ENCODE measurements around the gene MGA. TPM values are rescaled to one million over a fixed set of nuclear protein-coding genes. Genes with fewer than 3 reads are reported as not detected.

The MGA gene
- total and polyA plus RNA-seq, 2 donors (not counting 3 experiments of a cell fraction or from before 2014, with no cell fraction given) = 4.1 to 36.5 TPM

- POLR2A ChIA-PET = no interaction called here
- Histone ChIP-seq H3K4me3 (replicated peaks in 1 of 3; ENCODE audit: insufficient read depth in 1 of 3, low read depth in 1 of 3, low read length in 3 of 3) (no peak overlapping the region), H2AFZ (ENCODE audit: low read depth, low read length) (no peak overlapping the region), H3K36me3 (ENCODE audit: control insufficient read depth in 2 of 2, extremely low read depth in 1 of 2, insufficient read depth in 2 of 2, low read length in 2 of 2) (peaks cover 0 to 1% of the 10 kb centered on the region in 2 experiments), H3K27me3 (ENCODE audit: control insufficient read depth in 2 of 2, insufficient read depth in 2 of 2, low read length in 2 of 2) (no peaks in the 10 kb centered on the region), H3K4me1 (ENCODE audit: control insufficient read depth, extremely low read depth, insufficient read depth, low read length) (no peaks in the 10 kb centered on the region), H3K9me1 (replicated peaks; ENCODE audit: control insufficient read depth, extremely low read depth, insufficient read depth, low read length) (no peaks in the 10 kb centered on the region), H3K27ac (ENCODE audit: insufficient read depth, low read depth, low read length) (no peak overlapping the region), H3K9ac (replicated peaks; ENCODE audit: extremely low read depth, insufficient read depth, low read length) (no peak overlapping the region), H3K79me2 (ENCODE audit: control insufficient read depth, insufficient read depth, low read length) (no peaks in the 10 kb centered on the region), H4K20me1 (replicated peaks; ENCODE audit: control insufficient read depth, extremely low read depth, insufficient read depth, low read length) (no peaks in the 10 kb centered on the region), H3K4me2 (ENCODE audit: insufficient read depth, low read length) (no peak overlapping the region), H3K9me3 (replicated peaks; ENCODE audit: control insufficient read depth, insufficient read depth, low read length) (no peaks in the 10 kb centered on the region)
- dilution Hi-C loops (cut with MboI; ENCODE audit: extremely low pct_ligation_motif_present, low sequenced_read_pairs) (no loop called here), intact Hi-C loops (cut with micrococcal nuclease) (no loop called here)
- no TSS peak for BruUV-seq (replicated peaks)
- CTCF ChIA-PET = interaction anchor here (1.2 kb wide), 1 partner anchor 127 kb away, joined by 4 read pairs; no protein-coding TSS in a partner anchor
- DNase-seq (ENCODE audit: low read depth, low spot score) (no peak), FAIRE-seq (no peak)
- TF ChIP-seq FOS (IDR thresholded peaks at IDR 0.05; ENCODE audit: borderline replicate concordance, insufficient read depth, low read length) = no peak
- TF ChIP-seq POLR2AphosphoS5 (IDR thresholded peaks at IDR 0.05; ENCODE audit: insufficient read depth, low read depth, low read length) = no peak
- TF ChIP-seq MYC (IDR thresholded peaks at IDR 0.05; ENCODE audit: low read depth, low read length) = no peak
- no peak for TF ChIP-seq JUN (IDR thresholded peaks at IDR 0.05; ENCODE audit: borderline replicate concordance, insufficient read depth, insufficient read length, low read depth)
- TF ChIP-seq POLR2A (IDR thresholded peaks at IDR 0.05; ENCODE audit: low read depth, low read length) = no peak
- TF ChIP-seq GATA2 (IDR thresholded peaks at IDR 0.05; ENCODE audit: insufficient read depth, insufficient read length, low read depth, low read length) = no peak
- TF ChIP-seq CTCF (IDR thresholded peaks at IDR 0.05; ENCODE audit: extremely low read depth in 1 of 2, insufficient read depth in 1 of 2, low read depth in 1 of 2, low read length in 2 of 2) = no peak
- TF ChIP-seq, protein P1, sequence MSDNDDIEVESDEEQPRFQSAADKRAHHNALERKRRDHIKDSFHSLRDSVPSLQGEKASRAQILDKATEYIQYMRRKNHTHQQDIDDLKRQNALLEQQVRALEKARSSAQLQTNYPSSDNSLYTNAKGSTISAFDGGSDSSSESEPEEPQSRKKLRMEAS (IDR thresholded peaks at IDR 0.05; ENCODE audit: insufficient read depth, insufficient read length) = no peak
- no peak for TF ChIP-seq EZH2 (IDR thresholded peaks at IDR 0.05; ENCODE audit: borderline replicate concordance, low read depth, low read length, severe bottlenecking)
These were observed 70.3 kb downstream of the MGA start for GRCh38 chr15:41730543-41730942.

Measured in endothelial cell of umbilical vein (primary cell).